ENCODE measurements around the gene MUC21.

DNA sequence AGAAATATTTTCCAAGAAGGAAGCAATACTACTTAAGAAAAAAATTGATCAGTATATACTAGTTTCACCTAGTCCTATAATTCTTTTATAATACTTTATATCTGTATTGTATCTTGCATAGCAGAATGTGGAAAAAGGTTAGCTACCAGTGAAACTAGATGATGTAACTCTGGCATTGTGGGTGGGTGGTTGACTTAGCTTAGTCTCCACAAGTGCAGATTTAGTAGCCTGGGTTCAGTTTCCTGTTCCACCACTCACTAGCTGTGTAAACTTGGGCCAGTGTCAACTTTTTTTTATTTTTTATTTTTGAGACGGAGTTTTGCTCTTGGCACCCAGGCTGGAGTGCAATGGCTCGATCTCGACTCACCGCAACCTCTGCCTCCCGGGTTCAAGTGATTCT, 2.0 kb downstream of the MUC21 start:
- TF ChIP-seq, protein P1, sequence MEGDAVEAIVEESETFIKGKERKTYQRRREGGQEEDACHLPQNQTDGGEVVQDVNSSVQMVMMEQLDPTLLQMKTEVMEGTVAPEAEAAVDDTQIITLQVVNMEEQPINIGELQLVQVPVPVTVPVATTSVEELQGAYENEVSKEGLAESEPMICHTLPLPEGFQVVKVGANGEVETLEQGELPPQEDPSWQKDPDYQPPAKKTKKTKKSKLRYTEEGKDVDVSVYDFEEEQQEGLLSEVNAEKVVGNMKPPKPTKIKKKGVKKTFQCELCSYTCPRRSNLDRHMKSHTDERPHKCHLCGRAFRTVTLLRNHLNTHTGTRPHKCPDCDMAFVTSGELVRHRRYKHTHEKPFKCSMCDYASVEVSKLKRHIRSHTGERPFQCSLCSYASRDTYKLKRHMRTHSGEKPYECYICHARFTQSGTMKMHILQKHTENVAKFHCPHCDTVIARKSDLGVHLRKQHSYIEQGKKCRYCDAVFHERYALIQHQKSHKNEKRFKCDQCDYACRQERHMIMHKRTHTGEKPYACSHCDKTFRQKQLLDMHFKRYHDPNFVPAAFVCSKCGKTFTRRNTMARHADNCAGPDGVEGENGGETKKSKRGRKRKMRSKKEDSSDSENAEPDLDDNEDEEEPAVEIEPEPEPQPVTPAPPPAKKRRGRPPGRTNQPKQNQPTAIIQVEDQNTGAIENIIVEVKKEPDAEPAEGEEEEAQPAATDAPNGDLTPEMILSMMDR (IDR thresholded peaks at IDR 0.05; ENCODE audit: low read length): no peak
- TF ChIP-seq EZH2phosphoT487 (IDR thresholded peaks at IDR 0.05; ENCODE audit: low read length) (no peak), EZH2 (optimal IDR thresholded peaks at IDR 0.05; ENCODE audit: low read depth, low read length) (no peak)

Measured in MM.1S (cell line).